Measurements from ENCODE around the gene ACTR2.
A peak's percentile ranks its signal among the peaks of the same experiment; 100 is the strongest.

The ACTR2 gene

GRCh38 chr2:65231121-65231520 is 3.5 kb downstream of the ACTR2 start:
- H3K4ac ChIP-seq (ENCODE audit: low read depth, low read length), result no peak overlapping the region
- no peak overlapping the region for H4K12ac ChIP-seq (ENCODE audit: low read depth, low read length)
- DNase-seq, result peak in 1 of 2 donors; percentile 55
- H3K79me2 ChIP-seq (ENCODE audit: control insufficient read depth, insufficient read depth, low read length, poor library complexity), result peaks cover 27% of the 10 kb centered on the region
- no peaks in the 10 kb centered on the region for H3K9me3 ChIP-seq (ENCODE audit: insufficient read depth, low read depth, low read length)
- WGBS (ENCODE audit: extremely low coverage, insufficient coverage, insufficient read length), result no CpG with 5 or more reads among the region's 1 CpG
- no peak overlapping the region for H3K9ac ChIP-seq (ENCODE audit: low read length)
- H2AFZ ChIP-seq (ENCODE audit: insufficient read depth, low read length, poor library complexity), result no peak overlapping the region
- no peak overlapping the region for H2AK5ac ChIP-seq (ENCODE audit: low read length)
- no peak overlapping the region for H3K27ac ChIP-seq (ENCODE audit: low read depth, low read length)
- H3K79me1 ChIP-seq (ENCODE audit: low read length), result peaks cover 12% of the 10 kb centered on the region
- H2BK5ac ChIP-seq (ENCODE audit: low read depth, low read length, poor library complexity), result no peak overlapping the region
- H2BK120ac ChIP-seq (ENCODE audit: insufficient read depth, low read length, poor library complexity), result no peak overlapping the region
- H3K18ac ChIP-seq (ENCODE audit: low read length), result no peak overlapping the region
- H3K27me3 ChIP-seq (ENCODE audit: insufficient read depth, low read length), result no peaks in the 10 kb centered on the region
- H4K8ac ChIP-seq (ENCODE audit: low read depth, low read length), result no peak overlapping the region
- no peak overlapping the region for H3K23ac ChIP-seq (ENCODE audit: low read length)
- peaks cover 4 to 16% of the 10 kb centered on the region in 2 experiments for H3K36me3 ChIP-seq (ENCODE audit: control insufficient read depth in 1 of 2, insufficient read depth in 2 of 2, low read length in 2 of 2)
- no peak overlapping the region for H3K14ac ChIP-seq (ENCODE audit: low read length)
- no peak overlapping the region for H3K4me2 ChIP-seq (ENCODE audit: low read length)
- no peak overlapping the region for H4K91ac ChIP-seq (ENCODE audit: low read depth, low read length)
- H3K4me1 ChIP-seq (ENCODE audit: control insufficient read depth in 1 of 2, insufficient read depth in 2 of 2, low read length in 2 of 2), result no peaks in the 10 kb centered on the region
- H2BK12ac ChIP-seq (ENCODE audit: low read length), result no peak overlapping the region
- H3K4me3 ChIP-seq (ENCODE audit: low read depth, low read length), result no peak overlapping the region

- H2BK5ac ChIP-seq (ENCODE audit: low read depth, low read length, poor library complexity), result no peak overlapping the region
- H4K8ac ChIP-seq (ENCODE audit: low read depth, low read length), result no peak overlapping the region
- H3K79me1 ChIP-seq (ENCODE audit: low read length), result peaks cover 12% of the 10 kb centered on the region
- H2BK12ac ChIP-seq (ENCODE audit: low read length), result no peak overlapping the region
- H3K4me2 ChIP-seq (ENCODE audit: low read length), result peak overlapping the region; percentile 10
- H3K4me1 ChIP-seq (ENCODE audit: control insufficient read depth in 1 of 2, insufficient read depth in 2 of 2, low read length in 2 of 2), result no peaks in the 10 kb centered on the region
- peak overlapping the region; percentile 98 for H3K4ac ChIP-seq (ENCODE audit: low read depth, low read length)
- peaks cover 4 to 16% of the 10 kb centered on the region in 2 experiments for H3K36me3 ChIP-seq (ENCODE audit: control insufficient read depth in 1 of 2, insufficient read depth in 2 of 2, low read length in 2 of 2)
- H3K4me3 ChIP-seq (ENCODE audit: low read depth, low read length), result no peak overlapping the region
- no peak overlapping the region for H3K9ac ChIP-seq (ENCODE audit: low read length)
- H3K18ac ChIP-seq (ENCODE audit: low read length), result no peak overlapping the region
- WGBS (ENCODE audit: extremely low coverage, insufficient coverage, insufficient read length), result no CpG with 5 or more reads among the region's 8 CpGs
- no peak overlapping the region for H4K91ac ChIP-seq (ENCODE audit: low read depth, low read length)
- H3K27me3 ChIP-seq (ENCODE audit: insufficient read depth, low read length), result no peaks in the 10 kb centered on the region
- no peak overlapping the region for H4K12ac ChIP-seq (ENCODE audit: low read depth, low read length)
- H3K9me3 ChIP-seq (ENCODE audit: insufficient read depth, low read depth, low read length), result no peaks in the 10 kb centered on the region
- no peak overlapping the region for H3K14ac ChIP-seq (ENCODE audit: low read length)
- no peak overlapping the region for H2AFZ ChIP-seq (ENCODE audit: insufficient read depth, low read length, poor library complexity)
- H3K23ac ChIP-seq (ENCODE audit: low read length), result peak overlapping the region; percentile 90
- no peak overlapping the region for H2AK5ac ChIP-seq (ENCODE audit: low read length)
- DNase-seq, result peak; percentile 6 to 33
- no peak overlapping the region for H3K27ac ChIP-seq (ENCODE audit: low read depth, low read length)
- peaks cover 26% of the 10 kb centered on the region for H3K79me2 ChIP-seq (ENCODE audit: control insufficient read depth, insufficient read depth, low read length, poor library complexity)
- H2BK120ac ChIP-seq (ENCODE audit: insufficient read depth, low read length, poor library complexity), result no peak overlapping the region
Observed at GRCh38 chr2:65231892-65232477, 4.4 kb downstream of the ACTR2 start.

- H4K91ac ChIP-seq (ENCODE audit: low read depth, low read length), result no peak overlapping the region
- no peaks in the 10 kb centered on the region for H3K4me1 ChIP-seq (ENCODE audit: control insufficient read depth in 1 of 2, insufficient read depth in 2 of 2, low read length in 2 of 2)
- H2BK120ac ChIP-seq (ENCODE audit: insufficient read depth, low read length, poor library complexity), result no peak overlapping the region
- H2BK5ac ChIP-seq (ENCODE audit: low read depth, low read length, poor library complexity), result no peak overlapping the region
- H3K23ac ChIP-seq (ENCODE audit: low read length), result no peak overlapping the region
- H3K27me3 ChIP-seq (ENCODE audit: insufficient read depth, low read length), result no peaks in the 10 kb centered on the region
- H3K18ac ChIP-seq (ENCODE audit: low read length), result no peak overlapping the region
- H4K12ac ChIP-seq (ENCODE audit: low read depth, low read length), result no peak overlapping the region
- H3K9me3 ChIP-seq (ENCODE audit: insufficient read depth, low read depth, low read length), result no peaks in the 10 kb centered on the region
- peaks cover 6 to 20% of the 10 kb centered on the region in 2 experiments for H3K36me3 ChIP-seq (ENCODE audit: control insufficient read depth in 1 of 2, insufficient read depth in 2 of 2, low read length in 2 of 2)
- no peak overlapping the region for H3K9ac ChIP-seq (ENCODE audit: low read length)
- H2AFZ ChIP-seq (ENCODE audit: insufficient read depth, low read length, poor library complexity), result no peak overlapping the region
- H3K27ac ChIP-seq (ENCODE audit: low read depth, low read length), result no peak overlapping the region
- H3K79me1 ChIP-seq (ENCODE audit: low read length), result peaks cover 9% of the 10 kb centered on the region
- H4K8ac ChIP-seq (ENCODE audit: low read depth, low read length), result no peak overlapping the region
- H2BK12ac ChIP-seq (ENCODE audit: low read length), result no peak overlapping the region
- peaks cover 27% of the 10 kb centered on the region for H3K79me2 ChIP-seq (ENCODE audit: control insufficient read depth, insufficient read depth, low read length, poor library complexity)
- DNase-seq, result peak in 1 of 2 donors; percentile 40
- no peak overlapping the region for H3K14ac ChIP-seq (ENCODE audit: low read length)
- H3K4ac ChIP-seq (ENCODE audit: low read depth, low read length), result peak overlapping the region; percentile 86
- no peak overlapping the region for H2AK5ac ChIP-seq (ENCODE audit: low read length)
- H3K4me3 ChIP-seq (ENCODE audit: low read depth, low read length), result no peak overlapping the region
- no peak overlapping the region for H3K4me2 ChIP-seq (ENCODE audit: low read length)
- no CpG with 5 or more reads among the region's 2 CpGs for WGBS (ENCODE audit: extremely low coverage, insufficient coverage, insufficient read length)
Observed at GRCh38 chr2:65232636-65233035, 5.0 kb downstream of the ACTR2 start.

GRCh38 chr2:65240657-65241056 is 13.0 kb downstream of the ACTR2 start:
- H2BK12ac ChIP-seq (ENCODE audit: low read length), result no peak overlapping the region
- DNase-seq, result peak in 1 of 2 donors; percentile 24
- peaks cover 4 to 11% of the 10 kb centered on the region in 2 experiments for H3K36me3 ChIP-seq (ENCODE audit: control insufficient read depth in 1 of 2, insufficient read depth in 2 of 2, low read length in 2 of 2)
- 100% methylated on average over 1 of the region's 3 CpGs for whole genome bisulfite sequencing (ENCODE audit: extremely low coverage, insufficient coverage, insufficient read length)
- H2BK120ac ChIP-seq (ENCODE audit: insufficient read depth, low read length, poor library complexity), result no peak overlapping the region
- no peak overlapping the region for H4K12ac ChIP-seq (ENCODE audit: low read depth, low read length)
- H3K4me2 ChIP-seq (ENCODE audit: low read length), result no peak overlapping the region
- no peaks in the 10 kb centered on the region for H3K4me1 ChIP-seq (ENCODE audit: control insufficient read depth in 1 of 2, insufficient read depth in 2 of 2, low read length in 2 of 2)
- no peak overlapping the region for H4K91ac ChIP-seq (ENCODE audit: low read depth, low read length)
- H2AK5ac ChIP-seq (ENCODE audit: low read length), result no peak overlapping the region
- H2BK5ac ChIP-seq (ENCODE audit: low read depth, low read length, poor library complexity), result no peak overlapping the region
- no peak overlapping the region for H3K4me3 ChIP-seq (ENCODE audit: low read depth, low read length)
- no peaks in the 10 kb centered on the region for H3K27me3 ChIP-seq (ENCODE audit: insufficient read depth, low read length)
- no peaks in the 10 kb centered on the region for H3K9me3 ChIP-seq (ENCODE audit: insufficient read depth, low read depth, low read length)
- no peak overlapping the region for H3K4ac ChIP-seq (ENCODE audit: low read depth, low read length)
- no peak overlapping the region for H3K18ac ChIP-seq (ENCODE audit: low read length)
- no peak overlapping the region for H4K8ac ChIP-seq (ENCODE audit: low read depth, low read length)
- no peak overlapping the region for H3K27ac ChIP-seq (ENCODE audit: low read depth, low read length)
- no peaks in the 10 kb centered on the region for H3K79me1 ChIP-seq (ENCODE audit: low read length)
- H3K9ac ChIP-seq (ENCODE audit: low read length), result no peak overlapping the region
- H3K23ac ChIP-seq (ENCODE audit: low read length), result no peak overlapping the region
- no peak overlapping the region for H3K14ac ChIP-seq (ENCODE audit: low read length)
- peaks cover 5% of the 10 kb centered on the region for H3K79me2 ChIP-seq (ENCODE audit: control insufficient read depth, insufficient read depth, low read length, poor library complexity)
- H2AFZ ChIP-seq (ENCODE audit: insufficient read depth, low read length, poor library complexity), result no peak overlapping the region
